Keratinocyte (primary cell): Measurements from ENCODE around the gene MAST2.

ENCODE experiments used
- EZH2 ChIP-seq: IDR thresholded peaks from one replicate; pipeline ENCODE4 v1.6.1; 2012; ENCODE audit warnings: inconsistent platforms, mild to moderate bottlenecking, low read length, moderate library complexity
- TF ChIP-seq, protein P1 (sequence below), 3 experiments: IDR thresholded peaks in 1 of 3; conservative IDR thresholded peaks in 1 of 3; optimal IDR thresholded peaks in 1 of 3; 2 replicates in 2 of 3; 3 replicates in 1 of 3; pipeline versions ENCODE3 to v1.5.1; 2011; ENCODE audit warnings: low read length in 3 of 3, mild to moderate bottlenecking in 3 of 3, moderate library complexity in 2 of 3, control low read depth in 1 of 3, inconsistent platforms in 1 of 3; ENCODE audit not compliant: insufficient read depth in 2 of 3; ENCODE audit errors: extremely low read depth in 1 of 3

DNA sequence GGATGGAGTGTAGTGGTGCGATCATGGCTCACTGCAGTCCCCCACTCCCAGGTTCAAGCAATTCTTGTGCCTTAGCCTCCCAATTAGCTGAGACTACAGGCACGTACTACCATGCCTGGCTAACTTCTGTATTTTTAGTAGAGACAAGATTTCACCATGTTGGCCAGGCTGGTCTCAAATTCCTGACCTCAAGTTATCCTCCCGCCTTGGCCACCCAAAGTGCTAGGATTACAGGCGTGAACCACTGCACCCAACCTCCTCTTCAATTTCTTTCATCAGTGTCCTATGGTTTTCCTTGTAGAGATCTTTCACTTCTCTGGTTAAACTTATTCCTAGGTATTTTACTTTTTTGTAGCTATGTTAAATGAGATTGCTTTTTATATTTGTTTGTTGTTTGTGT lies 10.7 kb upstream of the MAST2 start:
- TF ChIP-seq, protein P1, sequence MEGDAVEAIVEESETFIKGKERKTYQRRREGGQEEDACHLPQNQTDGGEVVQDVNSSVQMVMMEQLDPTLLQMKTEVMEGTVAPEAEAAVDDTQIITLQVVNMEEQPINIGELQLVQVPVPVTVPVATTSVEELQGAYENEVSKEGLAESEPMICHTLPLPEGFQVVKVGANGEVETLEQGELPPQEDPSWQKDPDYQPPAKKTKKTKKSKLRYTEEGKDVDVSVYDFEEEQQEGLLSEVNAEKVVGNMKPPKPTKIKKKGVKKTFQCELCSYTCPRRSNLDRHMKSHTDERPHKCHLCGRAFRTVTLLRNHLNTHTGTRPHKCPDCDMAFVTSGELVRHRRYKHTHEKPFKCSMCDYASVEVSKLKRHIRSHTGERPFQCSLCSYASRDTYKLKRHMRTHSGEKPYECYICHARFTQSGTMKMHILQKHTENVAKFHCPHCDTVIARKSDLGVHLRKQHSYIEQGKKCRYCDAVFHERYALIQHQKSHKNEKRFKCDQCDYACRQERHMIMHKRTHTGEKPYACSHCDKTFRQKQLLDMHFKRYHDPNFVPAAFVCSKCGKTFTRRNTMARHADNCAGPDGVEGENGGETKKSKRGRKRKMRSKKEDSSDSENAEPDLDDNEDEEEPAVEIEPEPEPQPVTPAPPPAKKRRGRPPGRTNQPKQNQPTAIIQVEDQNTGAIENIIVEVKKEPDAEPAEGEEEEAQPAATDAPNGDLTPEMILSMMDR (optimal IDR thresholded peaks at IDR 0.05 in 1 of 3, IDR thresholded peaks at IDR 0.05 in 1 of 3, conservative IDR thresholded peaks at IDR 0.05 in 1 of 3; ENCODE audit: extremely low read depth in 1 of 3, insufficient read depth in 2 of 3, low read length in 3 of 3): no peak
- no peak for TF ChIP-seq EZH2
